GM21576 (cell line): ENCODE measurements around the gene FHIP2A.
"Not testable (repeated sequence)": the region's sequence is repeated elsewhere in the genome, so short reads cannot be mapped to it uniquely, and the experiment has no call there.

Experiments used
- ATAC-seq: cut with Tn5 transposase; IDR thresholded peaks from one replicate; pipeline ENCODE4 v1.9.1; 2021; ENCODE audit warnings: mild to moderate bottlenecking, moderate library complexity; ENCODE audit not compliant: unreplicated experiment

The FHIP2A gene

DNA sequence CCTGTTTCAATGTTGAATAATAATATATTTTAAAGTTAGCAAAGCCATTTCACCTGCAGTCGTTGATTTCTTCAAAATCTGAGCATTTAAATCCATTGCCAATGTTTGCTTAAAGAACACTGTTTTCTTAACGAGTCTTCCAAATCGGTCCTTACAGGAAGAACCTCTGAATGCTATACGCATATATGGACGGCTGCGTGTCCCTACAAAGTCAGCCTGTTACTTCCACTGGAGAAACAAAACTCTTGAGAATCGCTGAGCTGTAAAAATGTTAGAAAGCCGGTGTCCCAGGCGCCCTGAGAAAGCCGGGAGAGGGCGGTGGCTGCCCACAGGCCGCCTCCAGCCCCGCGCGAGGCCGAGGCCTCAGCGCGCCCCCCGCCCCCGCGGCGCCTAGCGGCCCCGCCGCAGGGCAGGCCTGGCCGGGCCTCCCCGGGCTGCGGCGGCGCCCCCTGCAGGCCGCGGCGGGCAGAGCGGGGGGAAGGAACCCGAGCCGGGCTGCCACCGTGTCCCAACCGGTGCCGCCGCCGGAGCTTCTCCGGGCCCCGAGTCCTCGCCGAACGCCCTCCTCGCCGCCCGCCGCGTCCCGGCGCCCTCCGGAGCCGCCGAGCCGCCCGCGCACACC, at the start of gene FHIP2A:
TSS of gene FHIP2A (plus strand) at position 488 of the 622 bp plus-strand sequence. CDS start 299 bp downstream, outside the sequence.
- peak; percentile 69 for ATAC-seq

DNA sequence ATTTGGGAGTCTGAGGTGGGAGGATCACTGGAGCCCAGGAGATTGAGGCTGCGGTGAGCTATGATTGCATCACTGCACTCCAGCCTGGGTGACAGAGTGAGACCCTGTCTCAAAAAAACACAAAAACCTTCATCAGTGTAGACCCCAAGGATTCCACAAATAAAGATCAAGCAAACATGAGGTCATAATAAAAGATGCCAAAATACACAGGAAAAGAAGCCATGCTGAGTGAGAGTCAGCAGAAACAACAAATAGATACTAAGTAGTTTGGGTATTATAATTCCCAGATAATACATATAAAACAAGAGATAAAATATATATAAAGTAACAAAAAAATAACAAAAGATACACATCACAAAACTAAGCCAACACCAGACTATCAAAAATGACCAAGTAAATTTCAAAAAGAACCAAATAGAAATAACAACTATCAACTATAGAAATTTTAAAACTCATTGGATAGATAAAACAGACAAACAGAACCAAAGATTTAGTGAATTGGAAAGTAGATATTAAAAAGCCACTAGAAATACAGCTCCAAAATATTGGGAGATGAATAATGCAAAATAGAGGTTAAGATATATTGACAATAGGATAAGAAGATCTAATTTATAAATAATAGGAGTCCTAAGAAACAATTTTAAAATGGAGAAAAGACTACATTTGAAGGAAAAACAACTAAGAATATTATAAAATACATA, 48.9 kb upstream of the FHIP2A start:
- ATAC-seq = no peak

DNA sequence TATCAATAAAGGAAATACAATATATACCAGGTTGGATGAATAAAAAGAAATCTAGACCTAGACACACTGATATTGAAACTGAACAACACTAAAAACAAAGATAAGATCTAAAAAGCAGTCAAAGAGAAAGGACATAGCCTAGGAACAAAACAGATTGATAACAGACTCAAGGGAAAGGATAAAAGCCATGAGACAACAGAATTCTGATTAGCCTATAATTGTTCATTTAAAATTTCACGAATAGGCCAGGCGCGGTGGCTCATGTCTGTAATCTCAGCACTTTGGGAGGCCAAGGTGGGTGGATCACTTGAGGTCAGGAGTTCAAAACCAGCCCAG, 48.4 kb upstream of the FHIP2A start:
- ATAC-seq = no peak

- not testable (repeated sequence) for ATAC-seq
These were observed 46.5 kb upstream of the FHIP2A start for GRCh38 chr10:114775082-114775481.

DNA sequence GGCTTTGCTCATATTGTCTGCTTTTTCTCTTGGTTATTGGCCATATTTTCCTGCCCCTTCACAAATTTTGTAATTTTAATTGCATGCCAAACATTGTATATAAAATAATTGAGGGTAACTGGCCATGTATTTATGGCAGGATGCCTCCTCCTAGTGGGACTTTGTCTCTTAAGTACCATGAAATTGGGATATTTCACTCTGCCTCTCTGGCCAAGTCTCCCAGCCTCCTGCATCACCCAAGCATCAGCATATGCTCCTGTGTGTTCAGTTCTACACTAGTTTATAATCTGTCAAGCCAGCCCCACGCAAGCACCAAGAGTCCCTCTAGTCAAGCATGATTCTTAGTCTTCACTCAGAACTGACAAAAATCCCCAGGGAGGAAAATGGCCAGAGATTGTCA, 44.2 kb upstream of the FHIP2A start:
- ATAC-seq = no peak

DNA sequence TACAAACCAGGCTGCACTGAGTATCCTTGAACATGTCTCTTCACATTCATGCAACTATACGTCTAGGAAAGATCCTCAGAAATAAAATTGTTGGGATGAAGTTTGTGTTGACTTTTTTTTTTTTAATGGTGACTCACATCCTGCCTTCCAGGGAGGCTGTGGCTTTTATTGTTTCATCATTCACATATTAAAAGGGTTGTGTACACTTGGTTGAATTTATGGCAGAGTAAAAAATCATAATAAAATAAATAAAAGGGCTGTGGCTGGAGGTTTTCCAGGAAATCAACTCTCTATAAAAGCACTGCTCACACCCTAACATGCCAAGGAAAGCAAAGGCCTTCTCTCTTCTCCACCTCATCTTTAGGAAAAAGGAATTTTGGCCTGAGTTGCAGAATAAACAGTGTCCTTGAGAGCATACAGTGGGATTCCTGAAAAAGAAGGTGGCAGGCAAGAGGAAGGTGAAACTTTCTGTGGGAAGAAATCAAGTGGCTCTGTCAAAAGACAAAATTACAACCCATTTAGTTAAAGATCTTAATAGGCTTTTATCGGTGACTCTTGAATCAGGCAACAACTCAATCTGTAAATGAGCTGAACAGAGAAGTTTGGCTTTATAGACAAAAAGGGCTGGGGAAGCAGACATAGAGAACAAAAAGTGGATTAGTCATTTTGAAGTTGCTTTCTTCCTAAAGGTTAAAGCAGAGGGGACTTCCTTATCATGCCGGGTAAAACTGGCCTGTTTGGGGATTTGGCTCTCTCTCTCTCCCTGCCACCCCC, 41.6 kb upstream of the FHIP2A start:
- no peak for ATAC-seq

- ATAC-seq = no peak
These were observed 40.9 kb upstream of the FHIP2A start for GRCh38 chr10:114780577-114781184.

DNA sequence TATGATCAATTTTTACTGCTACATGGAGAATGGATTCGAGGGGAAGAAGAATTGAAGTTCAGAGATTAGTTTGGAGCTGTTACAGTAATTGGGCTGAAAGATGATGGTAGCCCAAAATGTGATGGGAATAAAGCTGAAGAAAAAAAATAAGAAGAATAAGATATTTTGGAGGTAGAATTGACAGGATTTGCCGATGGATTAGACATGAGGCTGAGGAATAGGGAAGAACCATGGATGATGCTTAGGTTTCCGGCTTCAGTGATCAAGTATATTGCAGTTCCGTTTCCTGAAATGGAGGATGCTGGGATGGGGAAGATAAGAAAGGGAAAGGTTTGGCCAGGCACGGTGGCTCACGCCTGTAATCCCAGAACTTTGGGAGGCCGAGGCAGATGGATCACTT, 38.9 kb upstream of the FHIP2A start:
- no peak for ATAC-seq

DNA sequence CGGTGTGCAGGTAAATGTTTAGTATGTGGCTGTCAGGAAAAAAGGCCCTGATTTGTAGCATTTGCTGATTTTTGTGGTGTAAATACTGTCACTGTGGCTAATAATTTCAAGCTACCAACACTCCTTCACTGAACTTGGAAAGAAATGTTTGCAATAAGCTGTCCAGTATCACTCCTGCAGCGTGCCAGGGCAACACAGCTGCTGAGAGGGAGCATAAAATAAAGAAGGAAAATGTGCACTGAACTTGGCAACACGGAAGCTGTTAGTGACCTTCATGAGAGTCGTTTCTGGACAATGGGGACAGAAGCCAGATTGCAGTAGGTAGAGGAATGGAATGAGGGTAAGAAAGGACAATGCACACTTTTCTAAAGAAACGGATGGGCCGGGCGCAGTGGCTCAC, 37.9 kb upstream of the FHIP2A start:
- no peak for ATAC-seq

- peak; percentile 64 for ATAC-seq
These were observed 35.1 kb upstream of the FHIP2A start for GRCh38 chr10:114786492-114786891.

- ATAC-seq = not testable (repeated sequence)
These were observed 34.4 kb upstream of the FHIP2A start for GRCh38 chr10:114787131-114787530.

GRCh38 chr10:114791768-114792167, 29.8 kb upstream of the FHIP2A start:
- no peak for ATAC-seq

DNA sequence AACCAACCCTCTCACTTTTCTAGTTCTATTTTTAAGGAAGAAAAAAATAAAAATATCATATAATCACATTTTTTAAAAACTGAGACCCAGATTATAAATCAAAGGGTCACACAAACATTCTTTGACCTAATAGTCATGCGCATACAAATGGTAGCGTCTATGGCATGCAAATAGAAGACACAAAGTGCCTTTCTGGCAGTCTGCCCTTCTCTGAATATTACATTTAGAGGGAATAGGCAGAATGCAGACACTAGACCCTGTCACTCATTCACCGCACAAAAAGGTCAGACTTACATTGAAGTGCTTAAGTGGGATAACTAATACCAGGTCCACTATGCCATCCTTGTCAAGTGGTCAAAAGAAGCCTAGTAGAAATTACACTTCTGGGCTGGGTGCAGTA, 26.5 kb upstream of the FHIP2A start:
- no peak for ATAC-seq

DNA sequence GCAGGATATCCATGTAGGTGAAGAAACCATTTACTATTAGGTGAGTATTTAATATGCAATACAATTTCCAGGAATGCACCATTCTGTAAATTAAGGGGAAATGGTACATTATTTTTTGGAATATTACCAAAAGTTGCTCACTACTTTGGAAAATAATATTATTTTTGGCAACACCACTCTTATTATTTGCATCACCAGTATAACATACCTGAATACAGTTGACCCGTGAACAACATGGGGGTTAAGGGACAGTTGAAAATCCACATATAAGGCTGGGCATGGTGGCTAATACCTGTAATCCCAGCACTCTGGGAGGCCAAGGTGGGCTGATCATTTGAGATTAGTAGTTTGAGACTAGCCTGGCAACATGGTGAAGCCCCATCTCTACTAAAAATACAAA, 21.2 kb upstream of the FHIP2A start:
- no peak for ATAC-seq

DNA sequence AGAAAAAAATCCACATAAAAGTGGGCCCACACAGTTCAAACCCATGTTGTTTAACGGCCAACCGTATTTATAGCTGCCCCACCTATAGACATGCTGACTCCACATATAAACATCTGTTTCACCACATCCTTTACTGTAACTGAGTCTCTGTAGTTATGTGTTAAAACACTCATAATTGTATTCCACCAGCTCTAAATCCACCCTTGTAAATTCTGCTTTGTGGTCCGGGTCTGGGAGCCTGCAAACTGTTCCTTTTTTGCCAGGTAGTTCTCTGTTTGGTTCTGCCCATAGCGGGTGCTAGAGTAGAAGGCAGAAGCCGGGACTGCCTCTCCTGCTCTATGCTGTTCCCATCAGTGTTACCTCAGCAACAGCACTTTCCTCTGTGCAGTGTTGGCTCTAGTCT, 20.2 kb upstream of the FHIP2A start:
- peak; percentile 79 for ATAC-seq

DNA sequence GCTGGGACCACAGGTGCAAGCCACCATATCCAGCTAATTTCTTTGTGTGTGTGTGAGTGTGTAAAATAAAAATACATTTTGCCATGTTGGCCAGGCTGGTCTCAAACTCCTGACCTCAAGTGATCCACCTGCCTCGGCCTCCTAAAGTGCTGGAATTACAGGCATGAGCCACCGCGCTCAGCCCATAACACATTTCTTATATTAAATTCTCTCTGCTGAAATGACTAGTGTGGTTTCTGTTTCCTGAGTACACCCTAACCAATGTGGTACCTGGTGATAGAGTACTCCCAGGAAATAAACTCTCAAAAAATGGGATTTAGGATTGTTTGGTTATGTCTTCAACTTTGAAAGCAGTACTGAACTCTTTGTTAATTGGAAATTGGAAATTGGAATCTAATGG, 19.4 kb upstream of the FHIP2A start:
- ATAC-seq = no peak

DNA sequence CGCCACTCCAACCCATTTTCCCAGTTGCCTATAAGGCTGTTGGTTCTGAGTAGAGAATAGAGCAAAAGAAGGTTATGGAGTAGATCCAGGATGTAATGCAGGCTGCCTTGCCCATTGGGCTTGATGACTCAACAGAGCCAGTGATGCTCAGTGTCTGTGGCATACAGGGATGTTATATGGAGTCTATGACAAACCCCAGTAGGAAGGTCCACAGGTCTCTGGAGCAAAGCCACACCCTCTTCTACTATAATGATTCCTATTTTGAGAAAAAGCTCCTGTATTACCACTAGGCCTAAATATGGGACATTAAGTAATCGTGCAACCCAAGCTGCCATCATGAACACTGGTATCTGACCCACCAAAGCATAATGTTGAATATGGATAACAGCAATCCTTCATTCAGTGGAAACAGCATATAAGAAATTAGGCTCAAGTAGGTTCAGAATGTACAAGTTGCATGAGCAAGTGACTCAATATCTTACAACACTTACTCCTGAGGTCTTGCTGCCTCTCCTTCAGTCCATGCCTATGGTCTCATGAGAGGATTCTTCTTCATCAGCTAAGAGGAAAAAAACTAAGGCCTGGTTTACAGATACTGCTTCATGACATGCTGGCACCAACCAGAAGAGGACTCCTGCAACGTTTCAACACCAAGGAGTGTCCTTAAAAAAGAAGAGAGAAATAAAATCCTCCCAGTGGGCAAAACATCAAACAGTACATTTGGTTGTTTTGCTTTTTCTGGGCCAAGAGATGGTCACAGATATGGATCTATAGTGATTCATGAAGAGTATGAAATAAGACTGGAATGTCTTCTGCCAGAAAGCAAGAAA, 14.8 kb upstream of the FHIP2A start:
- ATAC-seq = no peak

DNA sequence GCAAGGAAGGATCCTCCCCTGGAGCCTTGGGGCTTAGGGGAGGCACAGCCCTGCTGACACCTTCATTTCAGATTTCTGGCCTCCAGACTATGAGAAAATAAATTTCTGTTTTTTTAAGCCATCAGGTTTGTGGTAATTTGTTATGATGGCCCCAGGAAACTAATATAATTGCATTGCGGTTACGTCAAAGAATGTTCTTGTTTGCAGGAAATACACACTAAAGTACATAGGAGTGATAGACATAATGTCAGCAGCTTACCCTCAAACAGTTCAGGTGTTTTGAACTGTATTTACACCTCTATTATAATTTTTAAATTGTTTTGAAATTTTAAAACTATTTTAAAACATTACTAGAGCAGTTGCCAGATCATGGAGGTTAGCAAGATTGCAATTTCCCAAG, 12.6 kb upstream of the FHIP2A start:
- ATAC-seq = no peak

DNA sequence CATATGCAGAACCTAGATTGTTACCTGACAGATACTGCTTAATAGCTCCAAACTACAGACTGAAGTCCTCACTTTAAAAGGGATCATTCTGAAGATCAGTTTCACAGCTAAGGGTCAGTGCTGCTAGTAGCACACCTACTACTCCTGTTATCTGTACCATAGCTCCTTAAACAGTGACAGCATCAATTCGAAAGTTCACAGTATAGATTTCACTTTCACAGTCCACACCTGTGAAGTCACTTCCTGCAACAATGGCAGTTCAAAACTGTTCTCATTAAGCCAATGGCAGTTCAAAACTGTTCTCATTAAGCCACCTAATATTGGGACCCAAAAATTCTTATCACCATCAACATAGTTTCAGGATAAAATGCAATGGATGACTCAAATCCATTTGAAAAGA, 10.7 kb upstream of the FHIP2A start:
- ATAC-seq = peak; percentile 100

DNA sequence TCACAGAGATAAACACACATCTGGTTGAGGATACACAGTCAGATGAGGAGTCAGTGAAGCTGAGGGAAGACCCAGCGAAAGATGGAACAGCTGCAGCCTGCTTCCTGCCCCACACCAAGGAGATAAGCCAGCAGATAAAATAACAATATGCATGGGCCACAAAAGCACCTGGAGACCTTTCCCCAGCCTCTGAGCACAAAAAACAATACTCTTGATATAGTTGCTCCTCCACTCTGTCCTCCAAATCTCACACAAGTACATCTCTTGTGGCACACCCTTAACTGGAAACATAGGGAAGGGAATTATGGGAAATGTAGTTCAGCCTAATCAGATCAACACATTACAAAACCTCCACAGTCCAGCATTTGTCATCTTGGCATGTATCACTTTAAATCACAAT, 9.7 kb upstream of the FHIP2A start:
- no peak for ATAC-seq

- no peak for ATAC-seq
These were observed 5.8 kb upstream of the FHIP2A start for GRCh38 chr10:114815791-114816190.
